MM.1S (cell line): ENCODE data around the gene HDAC7.

Experiments used
- EZH2phosphoT487 ChIP-seq: fragments of 300-600 bp; sonication (generic); IDR thresholded peaks from 2 replicates; pipeline ENCODE4 v1.6.1; 2018; ENCODE audit warnings: antibody characterized with exemption, low read length
- TF ChIP-seq, protein P1 (sequence below): fragments of 300-600 bp; sonication (generic); IDR thresholded peaks from 2 replicates; pipeline ENCODE4 v1.5.1; 2016; ENCODE audit warnings: antibody characterized with exemption, low read length, mixed read lengths

DNA sequence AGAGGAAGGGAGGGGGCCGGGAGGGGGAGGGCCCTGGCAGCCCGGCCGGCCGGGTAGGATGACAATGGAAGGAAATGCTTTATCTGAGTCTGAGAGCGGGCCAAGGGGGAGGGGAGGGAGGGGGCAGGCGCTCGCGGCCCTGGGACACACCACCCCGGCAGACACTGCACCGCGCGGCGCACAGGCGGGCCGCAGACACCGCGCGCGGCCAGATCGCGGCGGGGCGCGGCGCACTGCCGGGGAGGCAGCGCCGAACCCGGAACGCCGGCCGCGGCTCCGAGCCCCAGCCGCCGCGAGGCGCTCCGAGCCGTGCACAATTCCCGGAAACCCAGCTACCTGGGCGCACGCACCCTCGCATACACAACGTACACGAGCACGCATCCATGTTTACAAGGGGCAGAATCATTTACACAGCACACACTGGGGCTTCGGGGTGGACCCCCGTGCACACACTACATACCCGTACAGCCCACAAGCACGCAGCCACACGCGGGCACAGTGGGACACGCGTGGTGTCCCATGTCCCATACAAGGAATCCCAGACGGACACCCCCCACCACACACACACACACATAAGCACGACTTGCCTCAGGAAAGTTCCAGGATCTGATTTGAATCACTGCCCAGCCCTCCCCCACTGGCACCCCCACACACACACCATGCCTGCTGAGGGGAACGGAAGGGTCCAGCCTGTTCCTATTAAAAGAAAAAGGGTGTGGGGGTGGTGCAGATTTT lies at the start of gene HDAC7:
- no peak for TF ChIP-seq EZH2phosphoT487
- TF ChIP-seq, protein P1, sequence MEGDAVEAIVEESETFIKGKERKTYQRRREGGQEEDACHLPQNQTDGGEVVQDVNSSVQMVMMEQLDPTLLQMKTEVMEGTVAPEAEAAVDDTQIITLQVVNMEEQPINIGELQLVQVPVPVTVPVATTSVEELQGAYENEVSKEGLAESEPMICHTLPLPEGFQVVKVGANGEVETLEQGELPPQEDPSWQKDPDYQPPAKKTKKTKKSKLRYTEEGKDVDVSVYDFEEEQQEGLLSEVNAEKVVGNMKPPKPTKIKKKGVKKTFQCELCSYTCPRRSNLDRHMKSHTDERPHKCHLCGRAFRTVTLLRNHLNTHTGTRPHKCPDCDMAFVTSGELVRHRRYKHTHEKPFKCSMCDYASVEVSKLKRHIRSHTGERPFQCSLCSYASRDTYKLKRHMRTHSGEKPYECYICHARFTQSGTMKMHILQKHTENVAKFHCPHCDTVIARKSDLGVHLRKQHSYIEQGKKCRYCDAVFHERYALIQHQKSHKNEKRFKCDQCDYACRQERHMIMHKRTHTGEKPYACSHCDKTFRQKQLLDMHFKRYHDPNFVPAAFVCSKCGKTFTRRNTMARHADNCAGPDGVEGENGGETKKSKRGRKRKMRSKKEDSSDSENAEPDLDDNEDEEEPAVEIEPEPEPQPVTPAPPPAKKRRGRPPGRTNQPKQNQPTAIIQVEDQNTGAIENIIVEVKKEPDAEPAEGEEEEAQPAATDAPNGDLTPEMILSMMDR = no peak
